OCI-LY7 (cell line): ENCODE data around the gene HDAC4. TPM values are rescaled to one million over a fixed set of nuclear protein-coding genes. Genes with fewer than 3 reads are reported as not detected.

Experiments used
- BruUV-seq: library from RNA; stranded (reverse); fragments of 400-500 nt; replicated peaks from 2 replicates; lab custom pipeline; 2021; lab: Mats Ljungman, UMichigan
- CTCF ChIA-PET: fragments of 300-600 bp; sonication (Branson Sonifier 250); formaldehyde crosslinking; loops from one replicate; lab custom pipeline; 2022; ENCODE audit warnings: antibody characterized with exemption; ENCODE audit not compliant: unreplicated experiment; lab: Charles Lee
- POLR2A ChIA-PET: fragments of 300-600 bp; sonication (Branson Sonifier 250); formaldehyde crosslinking; loops from one replicate; lab custom pipeline; 2022; ENCODE audit warnings: antibody characterized with exemption; lab: Charles Lee
- DNase-seq: peaks from one replicate; pipeline ENCODE4 v3.0.0-alpha.2; 2015; ENCODE audit warnings: low spot score
- H2AFZ ChIP-seq: fragments of 200-600 bp; sonication (generic), shearing (Covaris generic); 2 replicates; pipeline ENCODE4 v1.6.1; 2014; ENCODE audit warnings: mild to moderate bottlenecking, antibody characterized with exemption, low read length, moderate library complexity
- H3K27ac ChIP-seq: fragments of 200-600 bp; sonication (generic); 2 replicates; pipeline ENCODE4 v1.5.1; 2014; ENCODE audit warnings: mixed run types, low read depth, mild to moderate bottlenecking, moderate library complexity, low read length, inconsistent platforms; ENCODE audit not compliant: poor library complexity, severe bottlenecking
- H3K36me3 ChIP-seq: fragments of 200-600 bp; sonication (generic); 2 replicates; pipeline ENCODE4 v1.6.1; 2014; ENCODE audit warnings: mild to moderate bottlenecking, antibody characterized with exemption, low read length, moderate library complexity, mixed read lengths; ENCODE audit not compliant: insufficient read depth
- H3K4me1 ChIP-seq: fragments of 200-600 bp; sonication (generic); 2 replicates; pipeline ENCODE4 v1.5.1; 2014; ENCODE audit warnings: mild to moderate bottlenecking, low read length; ENCODE audit not compliant: insufficient read depth, poor library complexity, severe bottlenecking
- H3K4me2 ChIP-seq: fragments of 200-600 bp; sonication (generic); 2 replicates; pipeline ENCODE4 v1.6.1; 2014; ENCODE audit warnings: mild to moderate bottlenecking, low read length
- H3K4me3 ChIP-seq: fragments of 200-600 bp; sonication (generic); 2 replicates; pipeline ENCODE4 v1.5.1; 2014; ENCODE audit warnings: mild to moderate bottlenecking, low read depth, low read length; ENCODE audit not compliant: poor library complexity, severe bottlenecking
- H3K79me2 ChIP-seq: fragments of 200-600 bp; sonication (generic); 2 replicates; pipeline ENCODE4 v1.6.1; 2016; ENCODE audit warnings: low read depth, mild to moderate bottlenecking, low read length, moderate library complexity, mixed read lengths; ENCODE audit not compliant: insufficient read depth
- H3K9me2 ChIP-seq: fragments of 200-600 bp; sonication (generic); 2 replicates; pipeline ENCODE4 v1.6.1; 2016; ENCODE audit warnings: mild to moderate bottlenecking, low read length, mixed read lengths; ENCODE audit not compliant: insufficient read depth
- H3K9me3 ChIP-seq: fragments of 200-600 bp; sonication (generic); 2 replicates; pipeline ENCODE4 v1.6.1; 2014; ENCODE audit warnings: mild to moderate bottlenecking, mixed run types, low read length, mixed read lengths
- H4K20me1 ChIP-seq: fragments of 200-600 bp; sonication (generic); 2 replicates; pipeline ENCODE4 v1.6.1; 2014; ENCODE audit warnings: mild to moderate bottlenecking, antibody characterized with exemption, low read length, moderate library complexity, mixed read lengths; ENCODE audit not compliant: insufficient read depth
- CTCF ChIP-seq: fragments of 200-600 bp; sonication (generic); conservative IDR thresholded peaks from 2 replicates; pipeline ENCODE4 v1.5.1; 2014; ENCODE audit warnings: mild to moderate bottlenecking, antibody characterized with exemption, low read length, moderate library complexity, mixed read lengths
- EZH2phosphoT487 ChIP-seq: fragments of 200-600 bp; sonication (generic); IDR thresholded peaks from 2 replicates; pipeline ENCODE4 v1.6.1; 2018; ENCODE audit warnings: low read depth, borderline replicate concordance, mild to moderate bottlenecking, mixed run types, antibody characterized with exemption, low read length, moderate library complexity, mixed read lengths
- intact Hi-C: fragments of 100-400 bp; cut with micrococcal nuclease; formaldehyde crosslinking; loops from one replicate; pipeline ENCODE4 v1.10.0; 2022; ENCODE audit not compliant: unreplicated experiment
- total RNA-seq, 2 experiments: library from RNA; depleted of rRNA in 1 of 2; stranded (reverse); fragments of >200 nt in 1 of 2; shearing (Covaris generic) in 1 of 2; gene quantifications; 2 replicates each; pipeline ENCODE4 v1.2.3, GENCODE V29; 2014 to 2022

HDAC4 gene
- total RNA-seq, 2 experiments from 2014 or later, result 10.2 to 20.6 TPM

GRCh38 chr2:239118264-239118663, 282.6 kb downstream of the HDAC4 start:
- intact Hi-C loops, result no loop called here

GRCh38 chr2:239117831-239118230, 283.0 kb downstream of the HDAC4 start:
- no peaks in the 10 kb centered on the region for H3K79me2 ChIP-seq
- ChIA-PET CTCF (no interaction called here), POLR2A (no interaction called here)
- intact Hi-C loops, result no loop called here
- H3K4me2 ChIP-seq, result no peak overlapping the region
- no peaks in the 10 kb centered on the region for H3K4me1 ChIP-seq
- no peak for DNase-seq
- no peak overlapping the region for H3K4me3 ChIP-seq
- H3K9me3 ChIP-seq, result no peaks in the 10 kb centered on the region
- no peak overlapping the region for H3K27ac ChIP-seq
- no peaks in the 10 kb centered on the region for H4K20me1 ChIP-seq
- no peak overlapping the region for H2AFZ ChIP-seq
- no peak for TF ChIP-seq EZH2phosphoT487
- no peak for TF ChIP-seq CTCF
- no peaks in the 10 kb centered on the region for H3K9me2 ChIP-seq
- no TSS peak for BruUV-seq
- H3K36me3 ChIP-seq, result no peaks in the 10 kb centered on the region

More at GRCh38 chr2:239118264-239118663, 282.6 kb downstream of the HDAC4 start:
- Histone ChIP-seq H3K36me3 (no peaks in the 10 kb centered on the region), H3K79me2 (no peaks in the 10 kb centered on the region), H3K4me3 (no peak overlapping the region), H3K4me1 (no peaks in the 10 kb centered on the region), H3K9me2 (no peaks in the 10 kb centered on the region), H3K4me2 (no peak overlapping the region), H3K27ac (no peak overlapping the region), H2AFZ (no peak overlapping the region), H3K9me3 (no peaks in the 10 kb centered on the region), H4K20me1 (no peaks in the 10 kb centered on the region)
- POLR2A ChIA-PET, result no interaction called here
- DNase-seq, result no peak
- BruUV-seq, result no TSS peak
- TF ChIP-seq CTCF (no peak), EZH2phosphoT487 (no peak)
- CTCF ChIA-PET, result no interaction called here

GRCh38 chr2:239116456-239117246, 284.2 kb downstream of the HDAC4 start:
- ChIA-PET CTCF (no interaction called here), POLR2A (no interaction called here)
- Histone ChIP-seq H3K79me2 (no peaks in the 10 kb centered on the region), H3K4me3 (no peak overlapping the region), H4K20me1 (no peaks in the 10 kb centered on the region), H3K9me3 (no peaks in the 10 kb centered on the region), H3K36me3 (no peaks in the 10 kb centered on the region), H3K4me2 (no peak overlapping the region), H3K9me2 (no peaks in the 10 kb centered on the region), H3K4me1 (no peaks in the 10 kb centered on the region), H2AFZ (no peak overlapping the region), H3K27ac (no peak overlapping the region)
- intact Hi-C loops, result no loop called here
- no peak for DNase-seq
- TF ChIP-seq EZH2phosphoT487 (no peak), CTCF (no peak)
- BruUV-seq, result no TSS peak
